OCI-LY7 (cell line): Measurements from ENCODE around the gene MUC20.
"Not testable (repeated sequence)": the region's sequence is repeated elsewhere in the genome, so short reads cannot be mapped to it uniquely, and the experiment has no call there.

Experiments
- EZH2phosphoT487 ChIP-seq: fragments of 200-600 bp; sonication (generic); IDR thresholded peaks from 2 replicates; pipeline ENCODE4 v1.6.1; 2018; ENCODE audit warnings: low read depth, borderline replicate concordance, mild to moderate bottlenecking, mixed run types, antibody characterized with exemption, low read length, moderate library complexity, mixed read lengths
- TF ChIP-seq, protein P1 (sequence below): fragments of 200-600 bp; sonication (generic); conservative IDR thresholded peaks from 2 replicates; pipeline ENCODE4 v1.5.1; 2014; ENCODE audit warnings: mild to moderate bottlenecking, antibody characterized with exemption, low read length, moderate library complexity, mixed read lengths

DNA sequence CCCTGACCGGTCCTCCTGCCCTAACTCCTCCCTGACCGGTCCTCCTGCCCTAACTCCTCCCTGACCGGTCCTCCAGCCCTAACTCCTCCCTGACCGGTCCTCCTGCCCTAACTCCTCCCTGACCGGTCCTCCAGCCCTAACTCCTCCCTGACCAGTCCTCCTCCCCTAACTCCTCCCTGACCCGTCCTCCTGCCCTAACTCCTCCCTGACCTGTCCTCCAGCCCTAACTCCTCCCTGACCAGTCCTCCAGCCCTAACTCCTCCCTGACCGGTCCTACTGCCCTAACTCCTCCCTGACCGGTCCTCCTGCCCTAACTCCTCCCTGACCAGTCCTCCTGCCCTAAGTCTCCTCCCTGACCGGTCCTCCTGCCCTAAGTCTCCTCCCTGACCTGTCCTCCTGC lies 7.6 kb upstream of the MUC20 start:
- TF ChIP-seq, protein P1, sequence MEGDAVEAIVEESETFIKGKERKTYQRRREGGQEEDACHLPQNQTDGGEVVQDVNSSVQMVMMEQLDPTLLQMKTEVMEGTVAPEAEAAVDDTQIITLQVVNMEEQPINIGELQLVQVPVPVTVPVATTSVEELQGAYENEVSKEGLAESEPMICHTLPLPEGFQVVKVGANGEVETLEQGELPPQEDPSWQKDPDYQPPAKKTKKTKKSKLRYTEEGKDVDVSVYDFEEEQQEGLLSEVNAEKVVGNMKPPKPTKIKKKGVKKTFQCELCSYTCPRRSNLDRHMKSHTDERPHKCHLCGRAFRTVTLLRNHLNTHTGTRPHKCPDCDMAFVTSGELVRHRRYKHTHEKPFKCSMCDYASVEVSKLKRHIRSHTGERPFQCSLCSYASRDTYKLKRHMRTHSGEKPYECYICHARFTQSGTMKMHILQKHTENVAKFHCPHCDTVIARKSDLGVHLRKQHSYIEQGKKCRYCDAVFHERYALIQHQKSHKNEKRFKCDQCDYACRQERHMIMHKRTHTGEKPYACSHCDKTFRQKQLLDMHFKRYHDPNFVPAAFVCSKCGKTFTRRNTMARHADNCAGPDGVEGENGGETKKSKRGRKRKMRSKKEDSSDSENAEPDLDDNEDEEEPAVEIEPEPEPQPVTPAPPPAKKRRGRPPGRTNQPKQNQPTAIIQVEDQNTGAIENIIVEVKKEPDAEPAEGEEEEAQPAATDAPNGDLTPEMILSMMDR, result not testable (repeated sequence)
- TF ChIP-seq EZH2phosphoT487, result not testable (repeated sequence)
